Glutamatergic neuron (in vitro differentiated cells): Measurements from ENCODE around the gene PIAS1. TPM values are rescaled to one million over a fixed set of nuclear protein-coding genes. Genes with fewer than 3 reads are reported as not detected.
"Not testable (repeated sequence)": the region's sequence is repeated elsewhere in the genome, so short reads cannot be mapped to it uniquely, and the experiment has no call there.

Source experiments
- DNase-seq: peaks from one replicate; pipeline ENCODE4 v3.0.0; 2022
- H3K27ac Mint-ChIP-seq: one replicate; pipeline ENCODE4 v1.8.0; 2020; ENCODE audit warnings: mild to moderate bottlenecking, mixed read lengths, inconsistent platforms; ENCODE audit not compliant: unreplicated experiment
- H3K27me3 Mint-ChIP-seq: one replicate; pipeline ENCODE4 v1.8.0; 2020; ENCODE audit warnings: mild to moderate bottlenecking, moderate library complexity, mixed read lengths, inconsistent platforms; ENCODE audit not compliant: unreplicated experiment
- H3K36me3 Mint-ChIP-seq: one replicate; pipeline ENCODE4 v1.8.0; 2020; ENCODE audit warnings: mild to moderate bottlenecking, mixed read lengths, inconsistent platforms; ENCODE audit not compliant: unreplicated experiment
- H3K4me1 Mint-ChIP-seq: one replicate; pipeline ENCODE4 v1.8.0; 2020; ENCODE audit warnings: mild to moderate bottlenecking, low read depth, mixed read lengths, inconsistent platforms; ENCODE audit not compliant: unreplicated experiment
- H3K4me3 Mint-ChIP-seq: one replicate; pipeline ENCODE4 v1.8.0; 2020; ENCODE audit warnings: mild to moderate bottlenecking, mixed read lengths, inconsistent platforms; ENCODE audit not compliant: unreplicated experiment
- H3K9me3 Mint-ChIP-seq: one replicate; pipeline ENCODE4 v1.8.0; 2020; ENCODE audit warnings: mild to moderate bottlenecking, moderate library complexity, mixed read lengths, inconsistent platforms; ENCODE audit not compliant: unreplicated experiment
- total RNA-seq: library from RNA; stranded (reverse); fragmentation: NEBNext Ultra II Directional; extraction: Animal tissue kit (Norgen Biotek cat#: 25700); gene quantifications from one replicate; pipeline ENCODE4 v1.2.1, GENCODE V29; 2021; ENCODE audit not compliant: unreplicated experiment
- TF ChIP-seq, protein P1 (sequence below): fragments of 200-600 bp; sonication (generic); IDR thresholded peaks from one replicate; pipeline ENCODE4 v1.5.0; 2021; ENCODE audit not compliant: partially characterized antibody, unreplicated experiment

Gene PIAS1
- total RNA-seq, 1 donor from 2014 or later: 64.9 TPM

DNA sequence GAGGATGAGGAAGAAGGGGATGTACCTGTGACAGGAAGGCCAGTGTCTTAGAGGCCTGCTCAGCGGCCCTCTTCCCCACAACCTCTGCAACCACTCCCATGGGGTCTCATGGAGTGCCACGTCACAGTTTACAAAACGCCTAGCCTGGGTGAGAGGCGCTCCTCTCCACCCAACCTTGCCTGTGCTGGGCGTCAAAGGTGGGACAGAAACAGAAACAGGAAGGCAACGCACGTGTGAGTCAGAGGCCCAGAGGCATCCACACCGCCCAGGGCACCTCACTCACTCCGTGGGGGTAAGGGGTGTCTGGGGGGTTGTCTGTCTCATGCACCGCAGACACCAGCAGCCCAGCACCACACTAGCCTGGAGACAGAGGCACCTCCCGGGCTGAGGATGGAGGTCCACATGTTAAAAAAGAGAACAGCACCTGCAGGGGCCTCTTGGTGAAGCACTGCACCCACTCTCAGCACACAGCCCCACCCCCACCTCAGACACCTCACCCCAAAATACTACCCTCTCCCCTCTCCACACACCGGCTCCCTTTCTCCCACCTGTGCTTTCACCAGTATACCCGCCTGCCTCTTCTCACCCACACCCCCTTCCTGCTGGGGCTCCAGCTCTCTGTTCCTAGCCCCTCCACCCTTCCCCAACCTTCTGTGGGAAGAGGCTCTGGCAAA is 155.8 kb downstream of the PIAS1 start:
- H3K9me3 Mint-ChIP-seq: no peaks in the 10 kb centered on the region
- peaks cover 4% of the 10 kb centered on the region for H3K27me3 Mint-ChIP-seq
- no peaks in the 10 kb centered on the region for H3K36me3 Mint-ChIP-seq
- H3K4me1 Mint-ChIP-seq: peaks cover 2% of the 10 kb centered on the region
- no peak overlapping the region for H3K27ac Mint-ChIP-seq
- H3K4me3 Mint-ChIP-seq: no peak overlapping the region
- TF ChIP-seq, protein P1, sequence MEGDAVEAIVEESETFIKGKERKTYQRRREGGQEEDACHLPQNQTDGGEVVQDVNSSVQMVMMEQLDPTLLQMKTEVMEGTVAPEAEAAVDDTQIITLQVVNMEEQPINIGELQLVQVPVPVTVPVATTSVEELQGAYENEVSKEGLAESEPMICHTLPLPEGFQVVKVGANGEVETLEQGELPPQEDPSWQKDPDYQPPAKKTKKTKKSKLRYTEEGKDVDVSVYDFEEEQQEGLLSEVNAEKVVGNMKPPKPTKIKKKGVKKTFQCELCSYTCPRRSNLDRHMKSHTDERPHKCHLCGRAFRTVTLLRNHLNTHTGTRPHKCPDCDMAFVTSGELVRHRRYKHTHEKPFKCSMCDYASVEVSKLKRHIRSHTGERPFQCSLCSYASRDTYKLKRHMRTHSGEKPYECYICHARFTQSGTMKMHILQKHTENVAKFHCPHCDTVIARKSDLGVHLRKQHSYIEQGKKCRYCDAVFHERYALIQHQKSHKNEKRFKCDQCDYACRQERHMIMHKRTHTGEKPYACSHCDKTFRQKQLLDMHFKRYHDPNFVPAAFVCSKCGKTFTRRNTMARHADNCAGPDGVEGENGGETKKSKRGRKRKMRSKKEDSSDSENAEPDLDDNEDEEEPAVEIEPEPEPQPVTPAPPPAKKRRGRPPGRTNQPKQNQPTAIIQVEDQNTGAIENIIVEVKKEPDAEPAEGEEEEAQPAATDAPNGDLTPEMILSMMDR: no peak
- no peak for DNase-seq

DNA sequence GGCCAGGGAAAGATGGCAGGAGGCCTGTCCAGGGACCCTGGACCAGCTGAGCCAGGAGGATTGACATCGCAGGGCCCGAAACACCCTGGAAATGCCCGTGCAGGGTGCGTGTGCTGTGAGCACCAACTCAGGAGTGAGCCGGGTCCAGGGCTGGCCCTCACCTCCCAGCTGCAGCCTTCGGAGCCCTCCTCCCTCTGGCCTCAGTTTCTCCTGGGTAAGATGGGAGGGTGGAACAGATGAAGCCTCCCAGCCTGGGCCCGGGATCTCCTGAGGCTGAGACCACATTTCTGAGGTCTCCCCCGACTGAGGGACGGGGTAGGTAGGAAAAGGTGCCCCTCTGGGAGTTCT is 156.3 kb downstream of the PIAS1 start:
- H3K4me3 Mint-ChIP-seq: no peak overlapping the region
- TF ChIP-seq, protein P1: no peak
- peaks cover 4% of the 10 kb centered on the region for H3K27me3 Mint-ChIP-seq

DNA sequence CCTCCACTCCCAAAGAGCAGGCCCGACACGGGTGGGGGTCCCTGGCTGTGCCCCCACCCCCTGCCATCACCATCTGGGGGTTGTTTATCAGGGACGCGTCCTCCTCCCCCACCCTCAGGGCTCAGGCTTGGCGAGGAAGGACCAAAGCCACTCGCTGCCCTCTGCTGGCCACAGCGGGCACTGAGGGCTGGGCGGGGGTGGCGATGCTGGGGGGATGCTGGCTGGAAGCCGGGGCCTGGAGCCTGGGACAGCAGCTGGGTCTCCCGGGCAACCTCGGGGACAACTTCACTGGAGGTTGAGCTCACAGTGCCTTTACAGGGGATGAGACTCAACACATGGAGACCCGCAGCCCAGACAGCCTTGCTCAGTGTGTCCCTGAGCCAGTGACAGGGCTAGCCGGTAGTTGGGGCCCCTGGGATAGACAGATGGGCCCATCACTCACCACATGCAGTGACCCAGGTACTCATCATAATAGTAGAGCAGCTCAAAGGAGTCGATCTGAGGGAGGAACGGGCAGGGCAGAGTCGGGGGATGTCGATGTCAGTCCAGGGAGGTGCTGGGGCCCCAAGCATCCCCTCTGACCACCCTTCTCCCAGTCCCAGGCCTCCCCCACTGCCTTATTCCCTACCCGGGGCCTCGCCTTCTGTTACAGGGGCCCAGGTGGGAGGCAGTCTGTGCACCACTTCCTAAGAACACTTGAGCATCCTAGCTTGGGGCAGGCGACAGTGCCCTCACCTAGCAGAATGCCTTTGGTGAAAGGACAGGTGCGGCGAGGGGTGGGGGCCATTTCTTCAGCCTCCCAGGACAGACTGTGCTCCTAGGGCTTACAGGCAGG is 156.9 kb downstream of the PIAS1 start:
- Mint-ChIP-seq H3K4me1 (peaks cover 2% of the 10 kb centered on the region), H3K27ac (no peak overlapping the region), H3K36me3 (no peaks in the 10 kb centered on the region), H3K27me3 (peaks cover 4% of the 10 kb centered on the region), H3K9me3 (no peaks in the 10 kb centered on the region), H3K4me3 (no peak overlapping the region)
- TF ChIP-seq, protein P1: peak; percentile 91
- peak; percentile 92 for DNase-seq

More for the DNA sequence above, 156.3 kb downstream of the PIAS1 start:
- no peak overlapping the region for H3K27ac Mint-ChIP-seq
- H3K4me1 Mint-ChIP-seq: peaks cover 2% of the 10 kb centered on the region
- DNase-seq: no peak
- H3K36me3 Mint-ChIP-seq: no peaks in the 10 kb centered on the region
- H3K9me3 Mint-ChIP-seq: no peaks in the 10 kb centered on the region

DNA sequence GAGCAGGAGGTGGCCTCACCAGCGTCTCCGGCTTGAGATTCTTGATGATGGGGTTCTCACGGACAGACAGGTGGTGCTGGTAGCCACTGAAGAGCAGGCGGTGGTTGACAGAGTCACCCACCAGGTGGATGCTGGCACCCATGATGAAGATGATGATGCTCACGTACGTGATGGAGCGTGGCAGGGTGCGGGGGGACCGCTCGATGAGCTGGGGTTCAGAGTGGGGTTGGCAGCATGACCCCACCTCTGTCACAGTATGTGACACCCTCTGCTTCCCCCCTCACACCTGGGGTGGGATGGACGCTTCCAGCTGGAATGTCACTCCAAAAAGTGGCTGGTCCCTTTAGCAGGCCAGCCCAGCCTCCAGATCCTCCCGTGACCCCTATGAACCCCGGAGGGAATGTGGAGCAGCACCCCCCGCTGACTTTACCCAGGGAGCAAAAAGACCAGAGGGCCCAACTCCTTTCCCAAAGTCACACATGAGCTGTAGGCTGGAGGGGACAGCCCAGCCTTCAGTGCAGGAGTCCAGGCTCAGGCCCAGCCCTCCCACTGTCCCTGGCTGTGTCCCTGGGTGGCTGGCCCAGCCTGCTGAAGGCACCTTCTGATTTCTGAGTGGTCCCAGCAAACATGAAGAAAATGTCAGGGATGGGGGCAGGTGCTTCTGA is 157.7 kb downstream of the PIAS1 start:
- H3K4me3 Mint-ChIP-seq: no peak overlapping the region
- peaks cover 2% of the 10 kb centered on the region for H3K4me1 Mint-ChIP-seq
- no peaks in the 10 kb centered on the region for H3K36me3 Mint-ChIP-seq
- no peak for DNase-seq
- TF ChIP-seq, protein P1: no peak
- H3K9me3 Mint-ChIP-seq: no peaks in the 10 kb centered on the region
- H3K27ac Mint-ChIP-seq: no peak overlapping the region
- peaks cover 4% of the 10 kb centered on the region for H3K27me3 Mint-ChIP-seq

DNA sequence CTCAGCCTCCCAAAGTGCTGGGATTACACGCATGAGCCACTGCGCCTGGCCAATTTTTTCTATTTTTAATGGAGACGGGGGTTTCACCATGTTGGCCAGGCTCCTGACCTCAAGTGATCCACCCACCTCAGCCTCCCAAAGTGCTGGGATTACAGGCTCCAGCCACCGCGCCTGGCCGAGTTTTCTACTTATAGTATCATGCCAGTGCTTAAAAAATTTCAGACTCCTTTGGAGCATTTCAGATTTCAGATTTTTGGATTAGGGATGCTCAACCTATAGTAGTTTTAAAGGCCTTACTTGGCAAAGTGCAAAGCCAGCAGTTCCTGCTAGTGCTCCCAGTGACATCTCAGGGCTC is 159.4 kb downstream of the PIAS1 start:
- not testable (repeated sequence) for H3K36me3 Mint-ChIP-seq, H3K27ac Mint-ChIP-seq, H3K9me3 Mint-ChIP-seq, H3K27me3 Mint-ChIP-seq, H3K4me3 Mint-ChIP-seq, H3K4me1 Mint-ChIP-seq, DNase-seq
